ENCODE data around the gene HAPLN3.

HAPLN3 gene

GRCh38 chr15:88891540-88892254 is 3.6 kb downstream of the HAPLN3 start:
- no peak for DNase-seq

- DNase-seq = no peak
Measured at GRCh38 chr15:88890495-88890894, 4.8 kb downstream of the HAPLN3 start.

- no peak for DNase-seq
Measured at GRCh38 chr15:88888719-88889118, 6.6 kb downstream of the HAPLN3 start.

GRCh38 chr15:88887068-88887580 is 8.2 kb downstream of the HAPLN3 start:
- no peak for DNase-seq

- no peak for DNase-seq
Measured at GRCh38 chr15:88882785-88883184, 12.6 kb downstream of the HAPLN3 start.

- DNase-seq = no peak
Measured at GRCh38 chr15:88881775-88882174, 13.6 kb downstream of the HAPLN3 start.

GRCh38 chr15:88880944-88881740 is 14.2 kb downstream of the HAPLN3 start:
- DNase-seq = no peak

- no peak for DNase-seq
Measured at GRCh38 chr15:88878720-88879184, 16.6 kb downstream of the HAPLN3 start.

GRCh38 chr15:88877906-88878305 is 17.4 kb downstream of the HAPLN3 start:
- DNase-seq = no peak

GRCh38 chr15:88877415-88877814 is 17.9 kb downstream of the HAPLN3 start:
- no peak for DNase-seq

- no peak for DNase-seq
Measured at GRCh38 chr15:88876573-88876972, 18.8 kb downstream of the HAPLN3 start.

GRCh38 chr15:88874684-88875083 is 20.7 kb downstream of the HAPLN3 start:
- no peak for DNase-seq

GRCh38 chr15:88874275-88874674 is 21.1 kb downstream of the HAPLN3 start:
- no peak for DNase-seq

GRCh38 chr15:88873786-88874185 is 21.6 kb downstream of the HAPLN3 start:
- no peak for DNase-seq

- DNase-seq = no peak
Measured at GRCh38 chr15:88872706-88873105, 22.6 kb downstream of the HAPLN3 start.

GRCh38 chr15:88872106-88872505 is 23.2 kb downstream of the HAPLN3 start:
- no peak for DNase-seq

- no peak for DNase-seq
Measured at GRCh38 chr15:88871313-88871712, 24.0 kb downstream of the HAPLN3 start.

- no peak for DNase-seq
Measured at GRCh38 chr15:88866295-88866881, 29.0 kb downstream of the HAPLN3 start.

GRCh38 chr15:88865498-88866099 is 29.7 kb downstream of the HAPLN3 start:
- no peak for DNase-seq

- DNase-seq = no peak
Measured at GRCh38 chr15:88864861-88865497, 30.4 kb downstream of the HAPLN3 start.

- DNase-seq = no peak
Measured at GRCh38 chr15:88863412-88863811, 31.9 kb downstream of the HAPLN3 start.

GRCh38 chr15:88860212-88860611 is 35.1 kb downstream of the HAPLN3 start:
- no peak for DNase-seq

GRCh38 chr15:88859550-88859949 is 35.8 kb downstream of the HAPLN3 start:
- no peak for DNase-seq

Data from NCI-H1105 treated with DMSO at 0.1 percent for 48 hours (cell line).